Measurements from ENCODE around the gene NDUFS6. TPM values are rescaled to one million over a fixed set of nuclear protein-coding genes. Genes with fewer than 3 reads are reported as not detected.
A peak's percentile ranks its signal among the peaks of the same experiment; 100 is the strongest.

NDUFS6 gene
- total and polyA plus RNA-seq, 2 of the 4 experiments (the other 2 are of a cell fraction) = 10.4 to 69.0 TPM

- Histone ChIP-seq H3K79me1 (ENCODE audit: low read depth in 1 of 2, low read length in 2 of 2) (no peaks in the 10 kb centered on the region), H2BK20ac (ENCODE audit: low read depth, low read length) (no peak overlapping the region), H3K36me3 (ENCODE audit: control insufficient read depth, insufficient read depth, low read length) (no peaks in the 10 kb centered on the region), H4K8ac (ENCODE audit: low read depth in 2 of 2, low read length in 2 of 2) (no peak overlapping the region), H3K23ac (ENCODE audit: low read depth, low read length) (no peak overlapping the region), H2BK15ac (ENCODE audit: low read depth, low read length) (no peak overlapping the region), H2AK9ac (replicated peaks; ENCODE audit: low read depth, low read length, poor library complexity) (no peak overlapping the region), H3K14ac (replicated peaks; ENCODE audit: low read depth, low read length) (no peak overlapping the region), H2BK5ac (ENCODE audit: low read depth, low read length, poor library complexity, severe bottlenecking) (no peak overlapping the region), H2AFZ (replicated peaks; ENCODE audit: low read length, poor library complexity) (peak overlapping the region; percentile 63), H2AK5ac (ENCODE audit: low read depth, low read length) (no peak overlapping the region), H4K5ac (ENCODE audit: low read depth, low read length) (no peak overlapping the region), H3K4ac (ENCODE audit: low read depth, low read length) (no peak overlapping the region), H3K27ac (ENCODE audit: insufficient read depth, low read length) (no peak overlapping the region), H3K4me2 (ENCODE audit: low read depth, low read length) (no peak overlapping the region), H4K91ac (ENCODE audit: insufficient read depth, low read depth, low read length) (no peak overlapping the region), H3K18ac (ENCODE audit: low read depth, low read length) (no peak overlapping the region), H4K20me1 (ENCODE audit: insufficient read depth, low read length) (no peaks in the 10 kb centered on the region), H3K9ac (ENCODE audit: low read depth, low read length) (no peak overlapping the region), H3K56ac (ENCODE audit: extremely low read depth, insufficient read depth, low read length) (no peak overlapping the region), H3K9me3 (ENCODE audit: control insufficient read depth, insufficient read depth, low read length) (no peaks in the 10 kb centered on the region), H3K4me3 (ENCODE audit: insufficient read depth, low read depth, low read length) (peak overlapping the region; percentile 39), H3K4me1 (ENCODE audit: control insufficient read depth, insufficient read depth, low read length) (no peaks in the 10 kb centered on the region), H3K27me3 (ENCODE audit: control insufficient read depth, insufficient read depth, low read length) (peaks cover 50% of the 10 kb centered on the region), H2BK120ac (ENCODE audit: low read depth, low read length) (no peak overlapping the region), H3K9me1 (ENCODE audit: insufficient read depth, low read length) (no peaks in the 10 kb centered on the region)
- intact Hi-C loops (cut with micrococcal nuclease) = no loop called here
- 51% methylated on average over 20 of the region's 49 CpGs; no CpG with 5 or more reads in 1 of the 2 experiments for WGBS, 2 experiments (ENCODE audit: extremely low coverage in 2 of 2, insufficient read length in 1 of 2)
- DNase-seq = no peak
- in situ Hi-C loops (cut with MboI; ENCODE audit: low sequenced_read_pairs) = no loop called here
- POLR2A ChIA-PET (ENCODE audit: unreplicated experiment) = no interaction called here
- peak; percentile 61 for ATAC-seq (ENCODE audit: low read depth)
- CTCF ChIA-PET = no interaction called here
- no TSS peak for BruUV-seq (replicated peaks)
- dilution Hi-C loops (cut with HindIII; ENCODE audit: low sequenced_read_pairs, unreplicated experiment) = no loop called here
- TF ChIP-seq CEBPB (IDR thresholded peaks at IDR 0.05; ENCODE audit: low read depth, low read length) (no peak), CTCF (conservative IDR thresholded peaks at IDR 0.05; ENCODE audit: low read depth, low read length) (no peak), FOS (IDR thresholded peaks at IDR 0.05; ENCODE audit: low read depth, low read length) (no peak), RFX5 (IDR thresholded peaks at IDR 0.05; ENCODE audit: low read depth, low read length) (no peak), RCOR1 (IDR thresholded peaks at IDR 0.05; ENCODE audit: insufficient replicate concordance, low read length) (no peak), CHD1 (IDR thresholded peaks at IDR 0.05; ENCODE audit: low read depth, low read length) (no peak), SMC3 (IDR thresholded peaks at IDR 0.05; ENCODE audit: low read depth, low read length) (no peak), MAFK (IDR thresholded peaks at IDR 0.05; ENCODE audit: low read depth, low read length) (no peak), BHLHE40 (IDR thresholded peaks at IDR 0.05; ENCODE audit: low read depth, low read length) (no peak), MXI1 (IDR thresholded peaks at IDR 0.05; ENCODE audit: borderline replicate concordance, low read depth, low read length) (no peak), MAZ (IDR thresholded peaks at IDR 0.05; ENCODE audit: borderline replicate concordance, low read depth, low read length) (no peak)
- TF ChIP-seq, protein P1, sequence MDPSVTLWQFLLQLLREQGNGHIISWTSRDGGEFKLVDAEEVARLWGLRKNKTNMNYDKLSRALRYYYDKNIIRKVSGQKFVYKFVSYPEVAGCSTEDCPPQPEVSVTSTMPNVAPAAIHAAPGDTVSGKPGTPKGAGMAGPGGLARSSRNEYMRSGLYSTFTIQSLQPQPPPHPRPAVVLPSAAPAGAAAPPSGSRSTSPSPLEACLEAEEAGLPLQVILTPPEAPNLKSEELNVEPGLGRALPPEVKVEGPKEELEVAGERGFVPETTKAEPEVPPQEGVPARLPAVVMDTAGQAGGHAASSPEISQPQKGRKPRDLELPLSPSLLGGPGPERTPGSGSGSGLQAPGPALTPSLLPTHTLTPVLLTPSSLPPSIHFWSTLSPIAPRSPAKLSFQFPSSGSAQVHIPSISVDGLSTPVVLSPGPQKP (IDR thresholded peaks at IDR 0.05; ENCODE audit: borderline replicate concordance, low read depth, low read length) = no peak
- TF ChIP-seq, protein P2, sequence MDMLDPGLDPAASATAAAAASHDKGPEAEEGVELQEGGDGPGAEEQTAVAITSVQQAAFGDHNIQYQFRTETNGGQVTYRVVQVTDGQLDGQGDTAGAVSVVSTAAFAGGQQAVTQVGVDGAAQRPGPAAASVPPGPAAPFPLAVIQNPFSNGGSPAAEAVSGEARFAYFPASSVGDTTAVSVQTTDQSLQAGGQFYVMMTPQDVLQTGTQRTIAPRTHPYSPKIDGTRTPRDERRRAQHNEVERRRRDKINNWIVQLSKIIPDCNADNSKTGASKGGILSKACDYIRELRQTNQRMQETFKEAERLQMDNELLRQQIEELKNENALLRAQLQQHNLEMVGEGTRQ (IDR thresholded peaks at IDR 0.05; ENCODE audit: low read depth, low read length) = no peak
Measured at GRCh38 chr5:1856596-1857255, 55.5 kb downstream of the NDUFS6 start.

All from IMR-90 (cell line).